ENCODE results near the gene RSAD1.

DNA sequence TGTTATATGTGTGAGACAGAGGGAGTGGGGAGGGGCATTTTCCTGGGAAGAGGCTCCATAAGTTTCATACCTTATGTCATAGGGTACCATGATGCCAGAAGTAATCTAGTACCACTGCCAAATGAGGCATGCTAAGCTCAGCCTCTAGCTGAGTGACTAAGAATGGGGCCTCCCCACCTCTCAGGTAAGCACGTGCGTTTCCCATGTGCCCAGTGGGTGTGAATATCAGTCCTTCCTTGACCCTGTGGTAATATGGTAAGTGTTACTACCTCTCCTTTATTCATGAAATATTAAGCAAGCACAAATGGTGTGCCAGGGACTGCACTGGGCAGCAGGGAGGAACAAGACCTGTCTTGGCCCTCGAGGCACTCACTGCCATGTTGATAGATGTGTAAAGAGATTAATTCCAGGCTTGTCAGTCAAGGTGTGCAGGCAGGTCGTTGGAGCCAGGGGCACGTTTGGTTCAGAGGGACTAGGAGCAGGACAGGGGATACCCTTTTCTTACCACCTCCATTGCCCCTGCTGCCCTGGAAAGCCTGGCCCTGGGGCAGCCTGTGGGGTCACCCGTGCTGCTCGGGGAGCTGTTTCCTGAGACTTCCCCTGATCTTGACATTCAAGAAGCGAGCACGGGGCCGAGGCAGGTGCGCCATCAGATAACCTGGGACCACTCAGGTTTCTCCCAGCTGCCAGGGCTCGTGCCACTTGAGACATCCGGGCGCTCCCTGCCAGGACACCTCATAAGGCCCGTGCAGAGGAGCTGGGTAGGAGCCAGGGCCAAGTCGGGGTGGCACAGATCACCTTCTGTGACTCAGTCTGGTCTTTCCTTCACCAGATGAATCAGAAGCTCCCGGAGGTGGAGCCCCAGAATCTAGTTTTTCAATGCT lies 8.8 kb downstream of the RSAD1 start:
- TF ChIP-seq, protein P1, sequence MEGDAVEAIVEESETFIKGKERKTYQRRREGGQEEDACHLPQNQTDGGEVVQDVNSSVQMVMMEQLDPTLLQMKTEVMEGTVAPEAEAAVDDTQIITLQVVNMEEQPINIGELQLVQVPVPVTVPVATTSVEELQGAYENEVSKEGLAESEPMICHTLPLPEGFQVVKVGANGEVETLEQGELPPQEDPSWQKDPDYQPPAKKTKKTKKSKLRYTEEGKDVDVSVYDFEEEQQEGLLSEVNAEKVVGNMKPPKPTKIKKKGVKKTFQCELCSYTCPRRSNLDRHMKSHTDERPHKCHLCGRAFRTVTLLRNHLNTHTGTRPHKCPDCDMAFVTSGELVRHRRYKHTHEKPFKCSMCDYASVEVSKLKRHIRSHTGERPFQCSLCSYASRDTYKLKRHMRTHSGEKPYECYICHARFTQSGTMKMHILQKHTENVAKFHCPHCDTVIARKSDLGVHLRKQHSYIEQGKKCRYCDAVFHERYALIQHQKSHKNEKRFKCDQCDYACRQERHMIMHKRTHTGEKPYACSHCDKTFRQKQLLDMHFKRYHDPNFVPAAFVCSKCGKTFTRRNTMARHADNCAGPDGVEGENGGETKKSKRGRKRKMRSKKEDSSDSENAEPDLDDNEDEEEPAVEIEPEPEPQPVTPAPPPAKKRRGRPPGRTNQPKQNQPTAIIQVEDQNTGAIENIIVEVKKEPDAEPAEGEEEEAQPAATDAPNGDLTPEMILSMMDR (IDR thresholded peaks at IDR 0.05; ENCODE audit: insufficient read depth, low read length, poor library complexity, severe bottlenecking), result no peak
- TF ChIP-seq EZH2phosphoT487 (conservative IDR thresholded peaks at IDR 0.05; ENCODE audit: low read length), result no peak
